ENCODE measurements around the gene TLE2.
"Not testable (repeated sequence)": the region's sequence is repeated elsewhere in the genome, so short reads cannot be mapped to it uniquely, and the experiment has no call there.

The TLE2 gene

DNA sequence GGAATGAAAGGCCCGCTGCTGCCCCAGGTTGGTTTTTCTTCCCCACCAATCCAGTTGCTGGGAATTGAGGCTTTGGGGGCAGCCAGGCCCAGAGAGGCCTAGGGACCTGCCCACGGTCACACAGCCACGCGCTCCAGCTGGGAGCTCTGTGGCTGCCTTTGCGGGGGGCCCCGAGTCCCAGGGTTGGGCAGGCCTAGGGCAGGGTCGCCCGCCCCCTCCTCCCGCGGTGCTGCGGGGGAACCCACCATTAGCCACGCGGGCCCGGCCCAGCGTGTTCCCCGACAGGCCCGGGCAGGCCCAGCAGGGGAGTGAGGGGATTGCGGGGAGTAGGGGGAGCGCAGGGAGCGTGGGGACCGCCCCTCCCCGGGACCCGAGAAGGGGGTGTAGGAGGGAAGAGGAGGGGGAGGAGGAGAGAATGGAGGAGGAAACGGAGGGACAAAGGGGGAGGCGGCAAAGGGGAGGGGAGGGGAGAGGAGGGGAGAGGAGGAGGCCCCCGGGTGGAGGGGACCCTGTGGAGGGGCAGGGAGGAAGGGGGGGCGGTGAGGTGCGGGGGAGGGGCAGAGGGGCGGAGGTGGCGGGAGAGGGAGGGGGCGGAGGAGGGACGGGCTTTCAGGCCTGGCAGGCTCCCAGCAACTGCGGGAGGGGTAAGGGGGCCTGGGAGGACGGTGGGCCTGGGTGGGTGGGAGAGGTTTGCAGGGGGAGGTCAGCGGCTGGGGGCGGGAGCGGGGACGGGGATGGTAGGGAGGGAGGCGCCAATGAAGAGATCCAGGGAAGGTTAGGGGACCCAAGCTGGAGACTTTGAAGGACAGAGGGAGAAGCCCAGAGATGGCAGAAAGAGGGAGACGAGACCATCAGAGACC is 12.9 kb upstream of the TLE2 start:
- no peak for DNase-seq (ENCODE audit: low read depth)
- no peak overlapping the region for H3K4me3 ChIP-seq (ENCODE audit: control insufficient read depth, low read depth, low read length)
- TF ChIP-seq, protein P1, sequence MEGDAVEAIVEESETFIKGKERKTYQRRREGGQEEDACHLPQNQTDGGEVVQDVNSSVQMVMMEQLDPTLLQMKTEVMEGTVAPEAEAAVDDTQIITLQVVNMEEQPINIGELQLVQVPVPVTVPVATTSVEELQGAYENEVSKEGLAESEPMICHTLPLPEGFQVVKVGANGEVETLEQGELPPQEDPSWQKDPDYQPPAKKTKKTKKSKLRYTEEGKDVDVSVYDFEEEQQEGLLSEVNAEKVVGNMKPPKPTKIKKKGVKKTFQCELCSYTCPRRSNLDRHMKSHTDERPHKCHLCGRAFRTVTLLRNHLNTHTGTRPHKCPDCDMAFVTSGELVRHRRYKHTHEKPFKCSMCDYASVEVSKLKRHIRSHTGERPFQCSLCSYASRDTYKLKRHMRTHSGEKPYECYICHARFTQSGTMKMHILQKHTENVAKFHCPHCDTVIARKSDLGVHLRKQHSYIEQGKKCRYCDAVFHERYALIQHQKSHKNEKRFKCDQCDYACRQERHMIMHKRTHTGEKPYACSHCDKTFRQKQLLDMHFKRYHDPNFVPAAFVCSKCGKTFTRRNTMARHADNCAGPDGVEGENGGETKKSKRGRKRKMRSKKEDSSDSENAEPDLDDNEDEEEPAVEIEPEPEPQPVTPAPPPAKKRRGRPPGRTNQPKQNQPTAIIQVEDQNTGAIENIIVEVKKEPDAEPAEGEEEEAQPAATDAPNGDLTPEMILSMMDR (conservative IDR thresholded peaks at IDR 0.05; ENCODE audit: control insufficient read depth, insufficient read depth, low read depth, low read length): no peak

DNA sequence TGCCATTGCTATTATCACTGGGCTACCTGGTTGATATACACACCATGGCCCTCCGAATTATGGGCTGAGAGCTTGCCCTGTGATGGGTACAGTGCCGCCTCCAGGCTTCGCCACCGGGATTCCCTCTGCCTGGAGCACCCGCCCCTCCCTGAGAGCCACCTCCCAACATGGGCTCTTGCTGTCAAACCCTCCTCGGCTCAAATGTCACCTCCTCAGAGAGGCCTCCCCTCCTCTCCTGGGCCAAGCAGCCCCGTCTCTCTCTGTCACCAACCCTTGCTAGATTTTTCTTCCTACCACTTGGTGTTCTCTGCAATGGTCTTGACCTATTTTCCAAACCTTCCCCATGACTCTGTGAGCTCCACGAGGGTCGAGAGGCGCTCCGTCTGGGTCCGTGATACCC is 12.2 kb upstream of the TLE2 start:
- no peak overlapping the region for H3K4me3 ChIP-seq (ENCODE audit: control insufficient read depth, low read depth, low read length)
- TF ChIP-seq, protein P1 (conservative IDR thresholded peaks at IDR 0.05; ENCODE audit: control insufficient read depth, insufficient read depth, low read depth, low read length): no peak
- no peak for DNase-seq (ENCODE audit: low read depth)

DNA sequence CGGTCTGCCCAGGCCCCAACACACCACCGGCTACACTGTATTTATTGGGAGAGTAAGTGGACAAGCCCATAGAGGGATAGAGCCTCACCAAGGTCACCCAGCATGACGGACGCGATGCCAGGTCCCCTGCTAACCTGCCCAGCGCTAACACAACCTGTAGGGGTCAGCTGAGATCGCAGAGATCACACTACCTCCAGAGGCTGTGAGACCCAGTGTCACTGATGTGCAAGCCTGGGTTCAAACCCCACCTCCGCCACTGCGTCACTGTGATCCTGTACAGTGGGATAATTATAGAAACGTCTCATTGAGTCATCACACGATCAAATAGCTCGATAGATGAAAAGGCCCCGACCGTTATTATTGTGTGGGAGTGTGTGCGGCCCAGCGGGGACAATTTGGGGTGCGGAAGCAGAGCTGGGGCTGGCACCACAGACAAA is 10.6 kb upstream of the TLE2 start:
- TF ChIP-seq, protein P1 (conservative IDR thresholded peaks at IDR 0.05; ENCODE audit: control insufficient read depth, insufficient read depth, low read depth, low read length): no peak
- H3K4me3 ChIP-seq (ENCODE audit: control insufficient read depth, low read depth, low read length): no peak overlapping the region
- DNase-seq (ENCODE audit: low read depth): no peak

DNA sequence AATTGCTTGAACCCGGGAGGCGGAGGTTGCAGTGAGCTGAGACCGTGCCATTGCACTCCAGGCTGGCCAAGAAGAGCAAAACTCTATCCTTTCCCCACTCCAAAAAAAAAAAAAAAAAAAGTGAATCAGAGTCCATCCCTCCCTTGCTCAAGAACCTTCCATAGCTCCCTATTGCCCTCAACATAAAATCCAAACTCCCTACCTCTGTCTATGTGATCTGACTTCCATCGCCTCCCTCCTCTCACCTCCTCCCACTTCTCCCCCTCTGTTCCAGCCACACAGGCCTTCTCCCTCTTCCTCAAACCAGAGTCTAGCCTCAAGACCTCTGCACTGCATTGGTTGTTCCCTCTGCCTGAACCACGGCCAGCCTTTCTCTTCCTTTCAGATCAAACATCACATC is 10.0 kb upstream of the TLE2 start:
- TF ChIP-seq, protein P1 (conservative IDR thresholded peaks at IDR 0.05; ENCODE audit: control insufficient read depth, insufficient read depth, low read depth, low read length): no peak
- no peak for DNase-seq (ENCODE audit: low read depth)
- no peak overlapping the region for H3K4me3 ChIP-seq (ENCODE audit: control insufficient read depth, low read depth, low read length)

DNA sequence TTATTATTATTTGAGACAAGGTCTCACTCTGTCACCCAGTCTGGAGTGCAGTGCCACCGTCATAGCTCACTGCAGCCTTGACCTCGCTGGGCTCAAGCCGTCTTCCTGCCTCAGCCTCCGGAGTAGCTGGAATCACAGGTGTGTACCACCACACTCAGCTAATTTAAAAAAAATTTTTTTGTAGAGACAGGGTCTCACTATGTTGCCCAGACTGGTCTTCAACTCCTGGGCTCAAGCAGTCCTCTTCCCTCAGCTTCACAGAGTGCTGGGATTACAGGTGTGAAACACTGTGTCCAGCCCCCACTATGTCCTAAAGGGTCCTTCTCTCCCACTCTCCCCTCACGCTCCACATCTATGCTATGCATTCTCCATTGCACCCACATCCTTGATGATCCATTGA is 9.1 kb upstream of the TLE2 start:
- no peak overlapping the region for H3K4me3 ChIP-seq (ENCODE audit: control insufficient read depth, low read depth, low read length)
- DNase-seq (ENCODE audit: low read depth): no peak
- TF ChIP-seq, protein P1 (conservative IDR thresholded peaks at IDR 0.05; ENCODE audit: control insufficient read depth, insufficient read depth, low read depth, low read length): no peak

DNA sequence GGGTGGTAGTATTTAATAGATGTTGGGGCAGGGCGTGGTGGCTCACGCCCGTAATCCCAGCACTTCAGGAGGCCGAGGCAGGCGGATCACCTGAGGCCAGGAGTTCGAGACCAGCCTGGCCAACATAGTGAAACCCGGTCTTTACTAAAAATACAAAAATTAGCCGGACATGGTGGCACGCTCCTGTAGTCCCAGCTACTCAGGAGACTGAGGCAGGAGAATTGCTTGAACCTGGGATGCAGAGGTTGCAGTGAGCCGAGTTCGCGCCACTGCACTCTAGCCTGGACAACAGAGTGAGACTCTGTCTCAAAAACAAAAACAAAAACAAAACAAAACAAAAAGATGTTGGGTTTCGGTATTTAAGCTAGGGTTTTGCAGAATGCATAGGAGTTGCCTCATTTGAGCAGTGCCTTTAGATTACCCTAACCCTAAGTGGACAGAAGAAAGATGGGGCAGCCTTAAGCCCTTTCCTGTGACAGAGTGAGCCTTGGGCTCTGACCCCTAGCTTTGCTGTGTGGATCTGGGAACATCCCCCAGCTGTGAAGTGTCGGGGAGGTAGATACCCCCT is 8.0 kb upstream of the TLE2 start:
- not testable (repeated sequence) for DNase-seq (ENCODE audit: low read depth); H3K4me3 ChIP-seq (ENCODE audit: control insufficient read depth, low read depth, low read length)

Data from fibroblast of mammary gland (primary cell).